HG03097 (cell line): ENCODE measurements around the gene ENOSF1.
A peak's percentile ranks its signal among the peaks of the same experiment; 100 is the strongest.

Experiments used
- ATAC-seq: cut with Tn5 transposase; IDR thresholded peaks from one replicate; pipeline ENCODE4 v1.9.1; 2021; ENCODE audit not compliant: unreplicated experiment, low FRiP score

The ENOSF1 gene

GRCh38 chr18:675307-675706, 37.1 kb downstream of the ENOSF1 start:
- no peak for ATAC-seq

DNA sequence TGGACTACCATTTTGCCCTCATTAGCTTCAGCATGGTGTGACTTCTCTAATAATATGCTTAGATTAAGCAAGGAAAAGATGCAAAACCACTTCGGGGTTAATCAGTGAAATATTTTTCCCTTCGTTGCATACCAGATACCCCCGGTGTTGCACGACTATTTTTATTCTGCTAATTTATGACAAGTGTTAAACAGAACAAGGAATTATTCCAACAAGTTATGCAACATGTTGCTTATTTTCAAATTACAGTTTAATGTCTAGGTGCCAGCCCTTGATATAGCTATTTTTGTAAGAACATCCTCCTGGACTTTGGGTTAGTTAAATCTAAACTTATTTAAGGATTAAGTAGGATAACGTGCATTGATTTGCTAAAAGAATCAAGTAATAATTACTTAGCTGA, 38.7 kb downstream of the ENOSF1 start:
- no peak for ATAC-seq

DNA sequence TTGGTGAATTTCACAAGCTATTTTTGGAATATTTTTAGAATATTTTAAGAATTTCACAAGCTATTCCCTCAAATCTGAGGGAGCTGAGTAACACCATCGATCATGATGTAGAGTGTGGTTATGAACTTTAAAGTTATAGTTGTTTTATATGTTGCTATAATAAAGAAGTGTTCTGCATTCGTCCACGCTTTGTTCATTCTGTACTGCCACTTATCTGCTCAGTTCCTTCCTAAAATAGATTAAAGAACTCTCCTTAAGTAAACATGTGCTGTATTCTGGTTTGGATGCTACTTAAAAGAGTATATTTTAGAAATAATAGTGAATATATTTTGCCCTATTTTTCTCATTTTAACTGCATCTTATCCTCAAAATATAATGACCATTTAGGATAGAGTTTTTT, 39.1 kb downstream of the ENOSF1 start:
- no peak for ATAC-seq

- ATAC-seq = no peak
Observed at GRCh38 chr18:671405-671804, 41.0 kb downstream of the ENOSF1 start.

DNA sequence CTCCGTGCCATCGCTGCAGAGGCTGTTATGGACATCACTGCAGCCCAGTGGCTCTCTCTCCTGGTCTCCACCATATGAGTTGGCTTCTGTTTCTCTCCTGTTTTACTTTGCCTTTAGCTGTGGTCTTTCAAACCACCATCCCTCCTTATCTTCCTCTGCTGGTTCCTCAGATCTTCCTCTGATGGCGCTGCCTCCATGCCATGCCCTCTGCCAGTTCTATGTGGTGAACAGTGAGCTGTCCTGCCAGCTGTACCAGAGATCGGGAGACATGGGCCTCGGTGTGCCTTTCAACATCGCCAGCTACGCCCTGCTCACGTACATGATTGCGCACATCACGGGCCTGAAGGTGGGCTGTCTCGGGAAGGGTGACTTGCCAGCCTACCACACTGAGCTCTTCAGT, 41.9 kb downstream of the ENOSF1 start:
- no peak for ATAC-seq

DNA sequence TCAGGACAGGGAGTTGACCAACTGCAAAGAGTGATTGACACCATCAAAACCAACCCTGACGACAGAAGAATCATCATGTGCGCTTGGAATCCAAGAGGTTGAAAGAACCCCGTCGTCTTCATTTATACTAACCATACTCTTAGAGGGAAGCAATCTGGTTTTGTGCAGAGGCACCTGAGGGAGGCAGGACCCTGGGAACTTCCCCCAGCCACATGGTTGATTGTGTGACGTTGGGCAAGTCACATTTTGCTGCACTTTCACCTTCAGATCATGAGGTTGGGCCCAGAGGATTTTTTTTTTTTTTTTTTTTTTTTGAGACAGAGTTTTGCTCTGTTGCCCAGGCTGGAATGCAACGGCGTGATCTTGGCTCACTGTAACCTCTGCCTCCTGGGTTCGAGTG, 43.4 kb downstream of the ENOSF1 start:
- no peak for ATAC-seq

GRCh38 chr18:668260-668659, 44.2 kb downstream of the ENOSF1 start:
- ATAC-seq = no peak

- no peak for ATAC-seq
Observed at GRCh38 chr18:666628-667027, 45.8 kb downstream of the ENOSF1 start.

GRCh38 chr18:666177-666576, 46.3 kb downstream of the ENOSF1 start:
- ATAC-seq = no peak

DNA sequence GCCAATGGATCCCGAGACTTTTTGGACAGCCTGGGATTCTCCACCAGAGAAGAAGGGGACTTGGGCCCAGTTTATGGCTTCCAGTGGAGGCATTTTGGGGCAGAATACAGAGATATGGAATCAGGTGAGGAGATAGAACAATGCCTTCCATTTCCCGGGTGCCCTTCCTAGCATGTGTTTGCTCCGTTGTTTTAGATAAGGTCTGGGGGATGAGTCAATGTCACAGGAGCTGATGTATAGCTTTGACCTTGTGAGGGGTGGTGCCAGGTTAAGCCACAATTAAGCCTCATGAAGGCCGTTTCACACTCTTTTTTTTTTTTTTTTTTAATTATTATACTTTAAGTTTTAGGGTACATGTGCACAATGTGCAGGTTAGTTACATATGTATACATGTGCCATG, 50.2 kb downstream of the ENOSF1 start:
- no peak for ATAC-seq

DNA sequence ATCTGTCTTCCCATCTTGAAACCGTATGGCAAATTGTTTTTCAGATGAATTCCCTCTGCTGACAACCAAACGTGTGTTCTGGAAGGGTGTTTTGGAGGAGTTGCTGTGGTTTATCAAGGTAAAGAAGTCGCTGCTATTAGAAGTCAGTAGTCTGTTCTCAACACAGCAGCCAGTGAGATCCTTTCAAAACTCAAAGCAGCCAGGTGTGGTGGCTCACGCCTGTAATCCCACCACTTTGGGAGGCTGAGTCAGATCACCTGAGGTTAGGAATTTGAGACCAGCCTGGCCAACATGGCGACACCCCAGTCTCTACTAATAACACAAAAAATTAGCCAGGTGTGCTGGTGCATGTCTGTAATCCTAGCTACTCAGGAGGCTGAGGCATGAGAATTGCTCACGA, 52.8 kb downstream of the ENOSF1 start:
- no peak for ATAC-seq

DNA sequence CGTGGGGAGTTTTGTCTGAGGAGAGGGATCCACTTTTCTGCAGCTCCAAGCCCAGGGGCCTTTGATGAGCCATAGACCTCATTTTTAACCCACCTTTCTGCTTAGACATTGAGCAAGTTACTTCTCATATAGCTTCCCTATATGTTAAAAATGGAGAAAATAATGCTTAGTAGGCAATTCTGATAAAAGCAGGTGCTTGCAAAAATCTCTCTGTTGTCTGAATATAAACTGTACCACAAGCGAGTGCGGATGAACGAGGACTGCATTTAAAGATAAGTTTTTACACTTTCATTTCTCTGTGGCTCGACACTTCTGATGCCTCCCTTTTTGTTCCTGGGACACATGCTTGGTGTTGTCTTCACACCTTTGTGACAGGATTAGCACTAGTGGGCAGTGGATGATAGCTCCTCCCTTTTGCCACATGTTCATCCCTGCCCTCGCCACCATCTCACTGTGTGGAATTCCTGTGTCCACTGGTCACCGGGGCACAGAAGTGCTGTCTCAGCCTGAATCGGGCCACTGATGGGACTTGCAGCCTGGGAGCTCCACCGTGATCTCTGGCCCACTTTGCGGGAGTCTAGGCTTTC, 53.4 kb downstream of the ENOSF1 start:
- no peak for ATAC-seq

DNA sequence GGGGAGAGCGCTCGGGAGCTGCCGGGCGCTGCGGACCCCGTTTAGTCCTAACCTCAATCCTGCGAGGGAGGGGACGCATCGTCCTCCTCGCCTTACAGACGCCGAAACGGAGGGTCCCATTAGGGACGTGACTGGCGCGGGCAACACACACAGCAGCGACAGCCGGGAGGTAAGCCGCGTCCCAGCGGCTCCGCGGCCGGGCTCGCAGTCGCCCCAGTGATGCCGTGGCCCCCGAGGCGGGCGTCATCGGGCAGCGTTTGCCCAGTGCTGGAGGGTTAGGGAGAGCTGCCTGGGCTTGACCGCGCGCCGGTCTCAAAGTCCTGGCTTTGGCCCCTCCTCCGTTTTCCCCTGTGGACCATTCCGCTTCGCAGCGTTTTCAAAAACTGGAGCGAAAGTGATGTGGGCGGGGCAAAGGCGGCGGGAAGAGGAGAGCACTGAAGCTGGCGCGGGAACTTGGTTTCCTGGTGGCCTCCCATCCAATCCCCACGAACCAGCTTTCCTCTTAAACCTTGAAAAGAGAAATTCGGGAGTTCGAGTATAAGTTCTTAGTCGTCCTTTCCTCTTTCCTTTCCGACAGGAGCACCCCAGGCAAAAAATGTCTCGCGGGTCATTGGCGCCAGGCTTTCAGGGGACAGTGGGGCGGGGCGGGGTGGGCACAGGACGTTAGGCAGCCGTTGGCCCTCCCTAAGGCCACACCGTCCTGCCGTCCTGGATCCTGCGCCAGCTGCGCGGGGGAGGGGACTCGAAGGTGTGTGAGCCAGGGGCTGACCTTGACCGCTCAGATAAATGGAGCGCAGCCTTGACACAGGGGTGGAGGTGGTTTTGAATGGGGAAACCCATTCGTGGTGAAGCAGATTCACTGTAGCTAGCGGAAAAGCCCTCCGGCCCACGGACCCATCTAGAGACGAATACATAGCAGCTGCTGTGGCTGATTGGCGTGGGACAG, 54.2 kb downstream of the ENOSF1 start:
- ATAC-seq = peak; percentile 57

- ATAC-seq = peak; percentile 45
Observed at GRCh38 chr18:657311-658000, 55.0 kb downstream of the ENOSF1 start, which contains the start of gene TYMS. TSS of gene TYMS (plus strand) at chr18:657653. CDS start at chr18:657743, 90 bp downstream.

GRCh38 chr18:655445-655844, 57.0 kb downstream of the ENOSF1 start:
- ATAC-seq = no peak

GRCh38 chr18:654601-655000, 57.8 kb downstream of the ENOSF1 start:
- no peak for ATAC-seq

GRCh38 chr18:653512-653911, 58.9 kb downstream of the ENOSF1 start:
- ATAC-seq = no peak

GRCh38 chr18:652131-652530, 60.3 kb downstream of the ENOSF1 start:
- no peak for ATAC-seq

DNA sequence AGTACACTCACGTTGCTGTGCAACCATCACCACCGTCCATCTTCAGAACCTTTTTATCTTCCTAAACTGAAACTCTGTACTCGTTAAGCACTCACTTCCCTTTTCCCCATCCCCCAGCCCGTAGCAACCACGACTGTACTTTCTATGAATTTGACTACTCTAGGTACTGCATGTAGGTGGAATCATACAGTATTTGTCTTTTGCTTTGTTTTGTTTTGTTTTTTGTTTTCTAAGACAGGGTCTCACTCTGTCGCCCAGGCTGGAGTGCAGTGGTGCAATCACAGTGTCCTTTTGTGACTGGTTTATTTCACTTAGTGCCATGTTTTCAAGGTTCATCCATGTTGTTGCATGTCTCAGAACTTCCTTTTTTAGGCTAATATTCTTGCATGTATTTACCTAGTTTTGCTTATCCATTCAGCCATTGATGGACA, 62.0 kb downstream of the ENOSF1 start:
- ATAC-seq = peak; percentile 77

DNA sequence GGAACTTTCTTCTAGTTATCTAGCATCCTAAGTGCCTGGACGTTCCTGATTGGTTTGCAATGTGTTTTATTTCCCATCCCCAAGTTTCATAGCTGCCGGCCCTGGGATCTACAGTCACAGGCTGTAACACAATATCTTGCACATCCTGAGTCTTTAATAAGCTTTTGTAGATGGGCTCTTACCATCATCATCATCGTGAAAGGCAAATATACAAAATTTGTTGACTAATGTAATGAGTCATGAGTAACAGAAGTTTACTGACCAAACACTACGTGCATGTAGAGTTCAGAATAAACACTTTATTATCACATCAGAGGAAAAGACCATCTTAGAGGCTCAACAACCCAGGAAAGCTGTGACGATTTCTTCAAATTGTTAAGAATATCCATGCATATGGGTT, 63.1 kb downstream of the ENOSF1 start:
- no peak for ATAC-seq

DNA sequence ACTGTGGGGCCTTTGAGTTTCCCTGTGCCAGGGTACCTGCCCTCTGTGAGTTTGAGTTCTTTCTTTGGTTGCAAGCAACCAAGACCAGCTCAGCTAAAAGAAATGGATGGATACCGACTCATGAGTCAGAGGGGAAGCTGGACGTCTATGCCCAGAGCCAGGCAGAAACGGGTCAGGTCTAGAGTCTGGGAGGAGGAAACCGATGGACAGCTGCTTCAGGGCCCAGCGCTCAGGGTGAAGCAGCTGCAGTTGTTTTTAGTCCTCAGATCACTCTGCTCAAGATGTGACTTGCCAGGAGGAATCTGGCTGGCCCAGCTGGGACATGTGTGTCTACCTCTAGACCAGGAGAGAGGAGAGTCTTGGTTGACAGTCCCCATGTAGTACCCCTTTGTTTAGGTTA, 65.1 kb downstream of the ENOSF1 start:
- no peak for ATAC-seq
